ENCODE results near the gene COX20.

Gene COX20

DNA sequence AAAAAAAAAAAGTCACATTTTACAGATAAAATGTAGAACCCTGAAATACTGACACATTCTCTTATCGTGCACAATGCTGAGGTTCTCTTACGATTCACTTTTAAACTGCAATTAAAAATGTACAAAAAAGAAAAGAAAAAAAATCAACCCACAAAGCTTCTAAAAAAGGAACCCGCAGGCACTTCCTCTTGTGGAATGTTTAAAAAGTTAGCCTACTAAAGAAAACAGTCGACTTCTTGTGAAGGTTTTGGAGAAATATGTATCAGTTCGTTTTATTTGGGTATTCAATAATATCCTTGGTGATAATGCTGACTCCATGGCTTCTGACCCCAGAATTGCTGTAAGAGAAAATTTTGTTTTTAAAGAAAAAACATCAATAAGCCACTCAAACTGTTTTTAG lies 18.7 kb downstream of the COX20 start:
- DNase-seq, result no peak

DNA sequence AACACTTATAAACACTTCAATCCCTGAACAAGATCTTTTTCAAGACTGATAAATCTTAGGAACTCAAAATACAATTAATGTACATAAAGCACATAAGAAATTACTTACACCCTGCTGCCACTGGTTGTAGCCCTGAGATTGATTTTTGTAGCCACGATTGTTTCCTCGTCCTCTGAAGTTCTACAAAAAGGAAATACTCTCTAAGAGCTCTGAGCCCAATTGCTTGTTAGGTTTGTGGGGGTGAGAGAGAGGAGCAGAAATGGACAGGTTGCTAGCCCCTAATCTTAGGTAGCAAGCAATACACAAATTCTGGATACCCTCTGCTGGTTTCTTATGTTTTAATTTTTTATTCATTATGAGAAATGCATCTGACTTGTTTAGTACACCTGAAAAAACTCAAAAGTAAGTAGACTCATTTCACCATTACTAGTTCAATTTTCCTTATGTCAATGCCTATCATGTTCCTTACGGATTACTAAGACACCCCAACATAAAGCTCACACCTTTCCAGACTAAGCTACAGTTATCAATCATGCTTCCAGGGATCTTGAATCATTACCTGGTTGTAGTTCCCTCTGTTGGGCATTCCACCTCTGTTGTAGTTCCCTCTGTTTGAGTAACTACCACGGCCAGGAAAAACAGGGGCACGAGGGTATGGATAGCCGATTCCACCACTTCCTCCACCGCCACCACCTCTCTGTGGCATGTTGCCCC lies 19.6 kb downstream of the COX20 start:
- DNase-seq, result no peak

DNA sequence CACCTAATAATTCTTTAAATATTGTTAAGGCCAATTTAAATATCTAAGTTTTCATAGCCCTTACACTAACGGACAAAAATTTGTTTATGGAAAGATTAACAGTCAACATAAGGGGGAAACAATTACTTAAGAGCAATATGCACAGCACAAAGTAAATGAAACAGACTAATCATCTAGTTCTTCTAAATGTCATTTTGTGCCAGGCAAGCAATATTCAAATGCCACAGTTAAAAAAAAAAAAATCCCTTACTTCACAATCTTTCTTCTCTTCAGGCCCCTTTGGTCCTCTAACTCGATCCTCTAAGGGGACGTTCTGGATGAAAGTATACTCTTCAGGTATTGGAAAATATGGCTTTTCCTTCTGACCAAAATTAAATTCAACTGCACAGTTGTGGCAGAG lies 22.3 kb downstream of the COX20 start:
- DNase-seq, result no peak

DNA sequence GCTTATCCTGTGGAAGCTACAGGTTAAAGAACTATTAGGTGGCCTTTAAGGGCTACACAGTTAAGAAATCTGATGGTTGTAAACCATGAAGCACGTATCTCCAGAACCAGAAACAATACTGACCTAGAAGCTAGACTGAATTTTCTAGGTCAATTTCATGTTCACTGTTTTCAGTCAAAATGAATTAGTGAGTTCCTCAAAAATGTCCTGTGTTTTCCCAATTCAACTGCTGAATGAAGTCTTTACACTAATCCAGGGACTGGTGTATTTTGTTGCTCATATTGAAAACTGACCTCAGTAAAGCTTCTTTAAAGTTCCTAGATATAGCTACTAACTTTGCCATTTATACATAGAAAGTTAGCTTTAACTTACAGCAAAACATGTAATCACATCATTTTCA lies 22.9 kb downstream of the COX20 start:
- DNase-seq, result no peak

DNA sequence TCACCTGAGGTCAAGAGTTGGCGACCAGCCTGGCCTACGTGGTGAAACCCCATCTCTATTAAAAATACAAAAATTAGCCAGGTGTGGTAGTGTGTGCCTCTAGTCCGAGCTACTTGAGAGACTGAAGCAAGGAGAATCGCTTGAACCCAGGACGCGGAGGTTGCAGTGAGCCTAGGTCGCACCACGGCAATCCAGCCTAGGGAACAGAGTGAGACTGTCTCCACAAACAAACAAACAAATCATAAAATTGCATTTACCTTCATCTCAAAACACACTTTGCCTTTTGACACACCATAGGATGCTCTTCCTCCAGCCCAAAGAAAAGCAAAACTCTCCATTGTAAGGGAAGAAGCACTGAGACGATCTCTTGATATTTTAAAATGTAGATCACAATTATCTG lies 24.6 kb downstream of the COX20 start:
- no peak for DNase-seq

DNA sequence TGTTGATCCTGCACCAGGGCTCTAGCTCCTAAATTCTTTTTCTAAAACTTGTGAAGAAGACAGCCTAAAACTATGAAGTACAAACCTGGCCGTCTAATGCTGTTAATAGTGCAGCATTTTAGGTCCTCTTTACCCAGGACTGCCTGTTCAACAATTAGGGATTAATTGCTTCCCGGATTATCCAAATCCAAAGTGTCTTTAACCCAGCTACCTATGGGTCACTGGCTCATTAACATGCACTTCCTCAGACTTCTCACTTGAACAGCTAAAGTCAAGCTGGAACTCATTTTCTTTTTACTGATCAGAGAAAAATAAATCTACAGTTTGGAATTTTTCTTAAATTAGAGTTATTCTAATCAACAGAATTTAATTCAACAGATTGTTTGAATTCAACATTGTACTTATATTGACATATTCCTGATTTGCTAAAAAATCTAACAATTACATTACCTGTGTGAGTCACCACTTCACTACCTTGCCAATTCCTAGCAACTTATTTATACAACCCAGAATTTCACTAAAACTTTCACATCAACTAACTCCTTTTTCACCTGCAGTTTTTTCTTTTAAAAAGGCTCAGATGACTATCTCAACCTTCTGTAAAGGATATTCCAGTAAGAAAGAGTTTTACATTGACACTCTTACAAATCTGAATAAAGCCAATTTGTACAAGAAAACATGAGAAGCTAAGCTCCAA lies 25.6 kb downstream of the COX20 start:
- no peak for DNase-seq

DNA sequence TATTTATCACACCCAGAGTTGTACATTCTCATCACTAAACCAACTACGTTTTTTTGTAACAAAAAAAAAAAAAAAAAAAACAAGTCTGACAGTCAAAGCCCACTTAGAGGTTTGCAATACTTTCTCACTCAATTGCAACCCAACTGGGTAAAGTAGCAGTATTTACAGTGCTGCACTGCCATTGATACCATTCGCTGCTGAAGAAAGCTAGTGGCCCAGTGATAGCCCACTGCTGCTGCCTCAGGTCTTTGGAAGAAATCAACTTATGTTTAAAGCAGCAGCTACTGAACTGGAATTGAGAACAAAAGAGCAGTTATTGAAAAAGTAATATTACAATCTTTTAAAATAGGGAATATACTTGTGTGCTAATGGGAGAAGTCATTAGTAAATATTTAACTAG lies 26.2 kb downstream of the COX20 start:
- no peak for DNase-seq

- DNase-seq, result no peak
Observed at GRCh38 chr1:244862354-244862698, 26.9 kb downstream of the COX20 start.

DNA sequence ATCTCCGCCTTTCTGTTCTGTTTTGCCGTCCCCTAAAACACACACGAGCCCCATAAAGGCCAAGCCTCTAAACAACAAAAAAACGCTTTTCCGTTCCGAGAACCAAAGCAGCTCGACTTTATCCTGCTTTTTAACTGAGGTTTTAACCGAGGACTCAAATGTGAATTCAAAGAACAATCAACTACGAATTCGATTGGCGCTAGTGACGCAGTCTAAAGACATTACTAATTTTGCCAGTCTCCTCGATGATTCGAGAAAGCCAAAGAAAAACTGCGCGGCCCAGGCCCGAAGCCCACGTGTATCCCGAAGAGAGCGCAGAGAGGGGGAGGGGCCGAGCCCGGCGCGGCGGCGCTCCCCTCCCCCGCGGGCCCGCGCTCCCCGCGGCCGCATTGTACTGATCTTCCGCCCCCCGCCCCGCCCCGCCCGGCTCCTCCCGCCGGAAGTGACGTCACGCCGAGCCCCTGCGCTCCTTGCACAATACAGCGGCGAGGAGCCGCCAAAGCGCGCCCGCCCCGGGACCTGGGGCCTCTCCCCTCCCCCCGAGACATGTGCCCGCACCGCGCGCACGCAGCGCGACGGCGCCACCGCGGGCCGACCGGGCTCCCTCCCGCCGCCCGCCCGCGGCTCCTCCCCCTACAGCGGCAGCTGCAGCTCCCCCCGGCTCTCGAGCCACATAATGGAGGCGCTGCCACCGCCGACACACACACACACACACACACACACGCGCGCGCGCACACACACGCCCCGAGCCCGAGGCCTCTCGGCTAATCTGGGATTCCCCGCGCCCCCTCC lies 27.4 kb downstream of the COX20 start:
- DNase-seq, result peak; percentile 96

GRCh38 chr1:244863491-244864252 lies 28.2 kb downstream of the COX20 start:
- no peak for DNase-seq

- DNase-seq, result peak; percentile 94
Observed at GRCh38 chr1:244864253-244865027, 29.0 kb downstream of the COX20 start, which contains the start of gene HNRNPU. TSS of gene HNRNPU (minus strand) at chr1:244864543. CDS start at chr1:244864307, 236 bp downstream.

- peak; percentile 8 for DNase-seq
Observed at GRCh38 chr1:244865028-244865371, 29.5 kb downstream of the COX20 start.

DNA sequence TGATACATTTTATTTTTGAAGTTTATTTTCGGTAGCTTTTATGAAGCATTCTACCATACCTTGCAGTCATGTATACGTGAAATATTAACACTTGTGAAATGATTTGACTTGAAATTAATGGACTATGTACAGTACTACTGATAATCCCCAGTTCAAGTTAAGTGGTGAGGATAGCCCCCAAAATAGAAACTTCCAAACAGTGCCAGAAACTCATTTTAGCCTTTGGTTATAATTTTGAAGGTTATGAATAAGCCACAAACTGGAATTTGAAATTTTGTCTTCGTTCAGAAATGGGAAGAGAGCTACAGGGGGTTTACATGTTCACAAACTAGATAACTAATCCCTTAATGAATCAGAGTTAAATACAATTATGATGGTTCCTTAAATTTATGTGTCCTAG lies 30.4 kb downstream of the COX20 start:
- DNase-seq, result no peak

GRCh38 chr1:244866355-244866754 lies 30.9 kb downstream of the COX20 start:
- DNase-seq, result no peak

DNA sequence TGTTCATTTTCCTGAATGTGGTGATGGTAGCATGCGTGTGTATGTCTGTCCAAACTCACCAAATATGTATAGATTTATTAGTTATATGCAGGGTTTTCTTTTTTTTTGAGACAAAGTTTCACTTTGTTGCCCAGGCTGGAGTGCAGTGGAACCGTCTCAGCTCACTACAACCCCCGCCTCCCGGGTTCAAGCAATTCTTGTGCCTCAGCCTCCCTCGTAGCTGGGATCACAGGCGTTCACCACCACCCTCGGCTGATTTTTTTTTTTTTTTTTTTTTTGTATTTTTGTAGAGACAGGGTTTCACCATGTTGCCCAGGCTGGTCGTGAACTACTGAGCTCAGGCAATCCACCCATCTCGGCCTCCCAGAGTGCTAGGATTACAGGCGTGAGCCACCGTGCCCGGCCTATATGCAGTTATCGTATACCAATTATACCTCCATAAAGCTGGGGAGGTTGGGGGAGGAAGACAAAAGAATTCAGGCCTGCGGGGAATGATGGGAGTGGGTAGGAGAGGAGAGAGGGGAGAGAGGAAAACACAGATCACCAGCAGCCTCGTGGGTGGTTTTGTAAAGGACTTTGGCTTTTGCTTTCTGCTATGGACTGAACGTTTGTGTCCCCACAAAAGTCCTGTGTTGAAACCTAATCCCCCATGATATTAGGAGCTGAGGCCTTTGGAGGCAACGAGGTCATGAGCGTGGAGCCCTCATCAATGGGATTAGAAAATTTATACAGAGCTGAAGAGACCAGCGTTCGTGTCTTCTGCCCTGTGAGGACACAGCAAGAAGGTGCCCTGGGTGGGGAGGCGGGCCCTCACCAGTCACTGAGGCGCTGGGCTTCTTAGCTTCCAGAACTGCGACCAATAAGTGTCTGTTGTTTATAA lies 33.3 kb downstream of the COX20 start:
- DNase-seq, result no peak

DNA sequence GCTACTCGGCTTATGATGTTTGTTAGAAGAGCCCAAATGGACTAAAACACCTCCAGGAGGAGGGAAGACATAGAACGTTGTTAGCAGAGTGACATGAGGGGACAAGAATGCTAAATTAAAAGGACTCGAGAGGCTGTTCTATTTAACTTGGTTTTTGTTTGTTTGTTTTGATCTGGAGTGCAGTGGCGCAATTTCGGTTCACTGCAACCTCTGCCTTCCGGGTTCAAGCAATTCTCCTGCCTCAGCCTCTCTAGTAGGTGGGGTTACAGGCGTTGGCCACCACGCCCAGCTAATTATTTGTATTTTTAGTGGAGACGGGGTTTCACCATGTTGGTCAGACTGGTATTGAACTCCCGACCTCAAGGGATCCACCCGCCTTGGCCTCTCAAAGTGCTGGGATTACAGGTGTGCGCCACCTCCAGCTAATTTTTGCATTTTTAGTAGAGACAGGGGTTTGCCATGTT lies 33.9 kb downstream of the COX20 start:
- DNase-seq, result no peak

DNA sequence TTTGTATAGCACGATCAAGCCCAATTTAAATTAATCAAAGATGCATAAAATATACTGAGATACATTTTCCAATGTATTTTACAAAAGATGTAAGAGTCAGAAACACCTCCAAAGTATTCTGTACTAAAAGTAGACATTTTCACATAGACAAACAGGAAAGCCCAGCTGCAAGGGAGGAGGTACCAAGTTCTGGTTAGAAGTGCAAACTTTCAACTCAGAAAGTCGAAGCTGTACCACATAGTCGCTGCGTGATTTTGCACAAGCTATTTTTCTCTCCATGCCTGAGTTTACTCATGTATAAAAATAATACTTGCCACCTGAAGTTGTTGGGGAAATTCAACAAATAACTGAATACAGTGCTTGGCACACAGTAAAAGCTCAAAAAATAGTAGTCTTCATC lies 34.5 kb downstream of the COX20 start:
- no peak for DNase-seq

DNA sequence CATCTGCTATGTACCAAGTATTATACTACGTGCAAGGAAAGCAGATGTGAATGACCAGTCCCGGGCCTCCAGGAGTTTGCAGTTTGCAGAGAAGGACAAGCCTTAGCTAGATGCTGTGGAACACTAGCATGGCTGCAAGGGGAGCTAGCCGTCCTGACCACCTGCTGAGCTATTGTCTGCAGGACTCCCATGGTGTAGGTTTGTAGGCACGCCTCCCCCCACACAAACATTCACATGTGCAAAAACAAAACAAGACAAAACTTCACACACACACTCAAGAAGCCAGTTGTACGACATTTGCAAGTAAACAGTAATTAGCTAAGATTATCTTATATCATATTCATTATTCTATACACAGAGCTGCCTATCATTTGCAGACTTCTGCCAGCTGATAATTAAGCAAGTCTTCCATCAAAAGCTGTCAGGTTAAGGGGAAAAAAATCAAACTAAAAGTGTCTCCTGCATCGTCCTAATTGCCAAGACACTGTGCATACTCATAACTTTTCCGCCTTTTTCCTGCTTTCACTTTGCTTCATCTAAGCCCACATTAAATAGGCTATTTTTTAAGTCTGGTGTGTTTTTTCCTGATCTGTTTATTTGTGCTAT lies 39.6 kb downstream of the COX20 start:
- no peak for DNase-seq

DNA sequence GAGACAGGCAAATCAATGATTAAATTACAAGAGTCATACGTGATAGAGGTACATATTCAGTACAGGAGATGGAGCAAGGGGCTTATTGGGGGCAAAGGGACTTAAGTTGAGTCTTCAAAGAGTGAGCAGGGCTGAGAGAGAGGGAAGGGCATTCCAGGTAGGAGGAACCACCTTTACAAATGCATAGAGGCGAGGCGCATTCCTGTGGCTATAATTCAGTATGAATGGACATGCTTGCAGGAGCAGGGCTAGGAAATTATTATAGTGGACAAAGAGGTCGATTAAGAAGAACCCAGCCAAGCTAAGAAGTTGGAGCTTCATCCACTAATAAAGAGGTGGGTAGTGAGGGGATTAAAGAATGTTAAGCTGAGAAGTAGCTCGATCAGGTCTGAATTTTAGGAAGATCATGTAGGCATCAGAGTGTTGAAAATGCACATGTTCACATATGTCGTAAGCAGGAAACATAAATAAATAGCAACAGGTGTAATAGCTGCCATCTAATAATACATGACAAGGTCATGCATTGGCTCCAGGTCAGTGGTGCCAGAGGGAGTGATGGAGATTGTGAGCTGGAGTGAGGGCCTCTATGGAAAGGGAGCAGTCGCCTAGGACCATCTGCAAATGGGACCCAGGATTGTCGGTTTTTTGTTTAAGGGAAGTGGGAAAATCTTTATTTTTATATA lies 40.9 kb downstream of the COX20 start:
- DNase-seq, result no peak

DNA sequence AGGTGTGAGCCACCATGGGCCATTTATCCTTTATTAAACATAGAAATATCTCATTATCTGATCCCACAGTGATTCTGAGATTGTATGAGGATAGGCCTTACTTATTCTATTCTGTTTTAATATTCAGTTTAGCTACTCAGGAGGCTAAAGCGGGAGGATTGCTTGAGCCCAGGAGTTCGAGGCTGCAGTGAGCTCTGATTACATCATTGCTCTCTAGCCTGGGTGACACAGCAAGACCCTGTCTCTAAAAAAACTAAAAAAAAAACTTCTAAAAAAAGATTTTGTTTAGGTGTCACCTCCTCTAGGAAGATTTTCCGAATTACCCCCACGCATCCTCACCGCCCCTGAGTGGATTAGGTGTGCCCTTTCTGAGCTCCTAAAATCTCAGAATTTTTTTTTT lies 43.2 kb downstream of the COX20 start:
- no peak for DNase-seq

All from effector CD4-positive, alpha-beta T cell (primary cell).